HG03135 (cell line): ENCODE measurements around the gene ZNF710.
"Not testable (repeated sequence)": the region's sequence is repeated elsewhere in the genome, so short reads cannot be mapped to it uniquely, and the experiment has no call there.

Experiments used
- ATAC-seq: cut with Tn5 transposase; IDR thresholded peaks from one replicate; pipeline ENCODE4 v1.9.1; 2021; ENCODE audit warnings: mild to moderate bottlenecking, moderate library complexity; ENCODE audit not compliant: unreplicated experiment

The ZNF710 gene

DNA sequence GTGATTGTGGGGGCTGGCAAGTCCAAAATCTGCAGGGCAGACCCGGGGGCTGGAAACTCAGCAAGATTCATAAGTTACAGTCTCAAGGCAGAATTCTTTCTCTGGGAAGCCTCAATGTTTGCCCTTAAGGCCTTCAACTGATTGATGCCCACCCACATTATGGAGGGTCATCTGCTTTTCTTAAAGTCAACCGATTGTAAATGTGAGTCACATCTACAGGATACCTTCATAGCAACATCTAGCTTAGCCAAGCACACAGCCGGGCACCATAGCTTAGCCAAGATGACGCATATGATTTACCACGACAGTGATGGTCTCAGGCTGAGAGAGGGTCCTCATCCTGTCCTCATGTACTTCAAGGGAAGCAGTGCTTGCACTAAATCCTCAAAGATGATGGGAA, 57.7 kb downstream of the ZNF710 start:
- no peak for ATAC-seq

DNA sequence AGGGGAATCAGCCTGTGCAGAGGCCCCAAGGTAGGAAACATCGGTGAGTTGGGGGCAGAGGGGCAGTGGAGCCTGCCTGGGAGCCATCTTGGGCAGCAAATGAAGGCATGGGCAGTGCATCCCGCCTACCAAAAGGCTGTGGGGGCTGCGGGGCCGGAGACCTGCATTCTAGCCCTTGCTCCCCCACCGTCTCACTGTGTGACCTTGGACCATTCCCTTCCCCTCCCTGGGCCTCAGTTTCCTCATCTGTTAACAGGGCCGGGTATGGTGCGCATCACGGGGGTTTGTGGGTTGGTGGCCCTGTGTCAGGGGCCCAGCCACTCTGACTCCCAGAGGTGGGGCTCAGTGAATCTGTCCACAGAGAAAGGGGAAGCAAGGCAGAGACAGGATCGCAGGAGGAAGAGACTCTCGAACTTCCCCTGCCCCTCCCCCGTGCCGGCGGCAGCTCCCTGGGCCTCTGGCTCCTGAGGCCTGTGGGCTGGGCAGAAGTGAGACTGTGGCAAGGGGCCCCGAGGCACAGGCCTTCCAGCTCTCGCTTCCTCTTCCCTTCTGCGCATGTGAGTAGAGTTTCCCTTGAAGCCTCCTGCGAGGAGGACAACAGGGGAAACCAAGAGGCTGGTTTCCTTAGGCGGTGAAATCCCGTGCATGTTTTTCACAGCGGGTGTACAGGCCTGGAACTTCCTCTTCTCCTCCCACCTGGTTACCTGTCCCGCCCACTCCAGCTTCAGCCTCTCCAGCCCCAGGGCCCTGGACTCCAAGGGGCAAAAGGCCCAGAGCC, 58.3 kb downstream of the ZNF710 start:
- peak; percentile 86 for ATAC-seq

DNA sequence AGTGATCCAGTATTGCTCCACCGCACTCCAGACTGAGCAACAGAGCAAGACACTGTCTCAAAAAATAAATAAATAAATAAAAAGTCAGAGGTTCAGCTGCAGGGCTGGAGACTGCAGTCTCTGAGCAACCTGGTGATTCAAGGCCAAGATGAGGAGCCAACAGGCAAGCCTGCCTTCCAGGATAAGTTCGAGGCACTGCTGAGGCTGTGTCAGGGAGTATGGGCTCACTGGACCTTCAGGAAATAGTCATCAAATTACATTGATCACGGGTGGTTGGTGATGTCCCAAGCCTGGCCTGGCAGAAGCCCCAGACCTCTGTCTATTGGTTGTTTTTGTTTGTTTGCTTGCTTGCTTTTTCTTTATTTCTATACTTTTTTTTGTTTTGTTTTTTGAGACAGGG, 59.7 kb downstream of the ZNF710 start:
- no peak for ATAC-seq

DNA sequence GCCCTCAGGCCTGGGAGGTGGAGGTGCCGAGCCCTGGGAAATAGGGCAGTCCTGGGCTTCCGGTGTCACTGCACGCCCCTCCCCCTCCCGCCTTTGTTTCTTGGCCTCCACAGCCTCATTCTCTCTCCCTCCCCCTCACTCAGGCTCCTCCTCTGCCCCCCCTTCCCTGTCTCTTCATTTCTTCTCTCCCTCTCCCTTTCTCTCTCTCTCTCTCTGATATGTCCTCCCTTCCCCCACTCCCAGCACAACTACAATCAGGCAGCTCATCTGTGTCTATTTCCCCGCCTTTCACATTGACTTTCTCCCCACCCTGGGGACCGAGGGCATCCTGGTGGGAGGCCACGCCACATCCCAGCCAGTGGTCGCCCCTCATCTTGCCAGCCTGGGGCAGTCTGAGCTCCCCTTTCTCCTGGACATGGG, 60.9 kb downstream of the ZNF710 start:
- ATAC-seq: no peak

DNA sequence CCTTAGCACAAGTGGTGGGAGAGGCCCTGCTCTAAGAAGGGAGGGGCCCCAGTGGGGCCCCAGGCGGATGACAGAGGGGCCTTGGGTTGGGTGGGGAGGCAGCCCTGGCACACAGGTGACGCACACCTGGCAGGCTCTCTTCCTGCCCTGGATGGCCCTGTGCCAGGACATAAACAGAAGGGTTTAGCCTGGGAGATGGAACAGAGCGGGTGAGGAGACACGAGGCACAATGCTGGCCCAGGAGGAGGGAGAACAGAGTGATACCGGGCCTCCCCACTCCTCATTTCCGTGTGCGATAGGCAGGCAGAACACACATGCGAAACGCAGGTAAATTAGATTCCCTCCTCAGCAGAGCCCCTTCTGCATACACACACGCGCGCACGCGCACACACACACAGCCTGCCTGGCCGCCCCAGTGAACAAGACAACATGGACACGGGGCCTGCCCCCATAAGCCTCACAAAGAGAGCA, 61.4 kb downstream of the ZNF710 start:
- ATAC-seq: no peak

DNA sequence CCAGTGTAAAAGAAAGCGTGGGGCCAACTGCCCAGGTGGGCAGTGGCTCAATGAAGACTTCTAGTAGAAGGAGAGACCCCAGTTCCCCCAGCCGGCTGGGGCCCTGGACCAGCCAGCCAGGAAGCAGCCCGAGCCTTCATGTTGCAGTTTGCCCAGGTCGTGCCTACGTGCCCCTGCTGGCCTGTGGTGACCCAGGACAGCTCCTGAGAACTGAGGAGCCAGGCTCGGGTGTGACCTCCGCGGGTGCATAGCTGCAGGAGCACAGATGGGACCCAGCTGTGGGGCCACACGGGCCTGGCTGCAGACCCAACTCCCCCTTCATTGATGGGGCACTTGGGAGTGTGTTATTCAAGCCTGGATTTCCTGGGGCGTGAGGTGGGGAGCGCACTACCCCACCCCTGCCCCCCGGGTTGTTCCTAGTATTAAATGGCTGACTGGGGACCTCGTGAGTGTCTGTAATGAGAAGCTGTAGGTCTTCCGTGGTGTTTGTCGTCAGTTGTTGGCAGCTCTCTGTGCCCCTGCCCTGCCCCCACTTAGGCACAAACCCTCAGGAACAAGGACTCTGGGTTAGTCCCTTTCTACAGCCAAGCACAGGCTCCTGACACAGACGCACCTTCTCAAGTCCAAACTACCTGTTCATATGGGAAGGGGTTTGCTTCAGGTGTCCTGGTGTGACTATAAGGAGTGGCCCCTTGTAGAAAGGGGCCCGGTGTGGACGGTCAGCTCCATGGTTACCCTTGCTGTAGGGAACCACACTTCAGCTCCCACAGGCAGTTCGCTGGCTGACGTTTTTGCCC, 62.0 kb downstream of the ZNF710 start:
- no peak for ATAC-seq

DNA sequence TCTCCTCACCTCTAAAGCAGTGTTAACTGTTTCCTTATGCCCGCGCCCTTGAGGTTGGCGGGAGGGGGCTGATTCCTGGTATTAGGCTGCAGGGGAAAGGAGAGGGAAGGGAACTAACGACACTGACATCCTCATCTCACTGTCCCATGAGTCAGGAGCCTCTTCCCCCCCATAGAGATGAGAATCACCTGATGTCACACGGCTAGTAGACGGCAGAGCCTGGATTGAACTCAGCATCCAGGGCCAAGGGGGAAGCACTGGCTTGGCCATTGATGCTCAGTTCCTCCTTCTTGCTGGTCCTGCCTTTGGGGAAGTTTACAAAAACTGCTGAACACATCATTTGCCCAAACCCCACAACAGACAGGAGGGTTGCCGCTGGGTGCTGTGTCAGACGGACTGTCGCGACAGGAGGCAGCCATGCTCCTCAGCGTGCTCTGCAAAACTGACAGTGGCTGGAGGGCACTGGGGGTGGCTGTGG, 62.7 kb downstream of the ZNF710 start:
- ATAC-seq: no peak

DNA sequence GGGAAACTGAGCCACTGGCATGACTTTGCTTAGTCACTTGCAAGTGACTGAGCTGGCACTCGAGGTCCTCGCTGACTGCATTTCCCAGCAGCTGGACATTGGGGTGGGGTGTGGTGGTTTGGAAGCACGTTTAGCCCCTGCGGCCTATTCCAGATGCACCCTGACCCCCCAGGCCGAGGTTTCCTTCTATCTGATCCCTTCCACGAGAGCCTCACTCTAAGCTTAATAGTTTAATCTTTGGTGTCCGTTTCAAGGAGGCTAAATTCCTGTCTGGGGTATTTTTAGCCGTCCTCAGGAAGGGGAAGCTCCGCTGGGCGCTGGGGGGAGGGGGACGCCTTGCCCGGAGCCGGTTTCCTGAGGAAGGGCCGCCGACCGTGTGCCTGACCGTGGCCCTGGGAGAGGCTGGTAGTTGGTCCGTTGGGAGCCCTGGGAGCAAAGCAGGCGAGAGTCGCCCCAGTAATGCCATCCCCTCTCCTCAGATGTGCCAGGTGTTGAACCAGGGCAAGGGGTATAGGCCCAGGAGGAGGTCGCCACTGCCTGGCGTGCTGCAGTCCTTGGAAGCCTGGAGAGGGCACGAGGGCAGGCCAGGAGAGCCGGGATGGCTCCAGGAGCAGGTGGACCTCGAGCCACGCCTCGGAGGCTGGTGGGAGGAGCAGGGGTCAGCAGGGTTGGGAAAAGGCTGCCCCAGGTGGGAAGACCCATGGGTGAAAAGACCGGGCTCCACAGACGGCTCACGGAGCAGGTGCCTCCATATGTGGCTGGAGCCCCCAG, 64.0 kb downstream of the ZNF710 start:
- ATAC-seq: no peak

DNA sequence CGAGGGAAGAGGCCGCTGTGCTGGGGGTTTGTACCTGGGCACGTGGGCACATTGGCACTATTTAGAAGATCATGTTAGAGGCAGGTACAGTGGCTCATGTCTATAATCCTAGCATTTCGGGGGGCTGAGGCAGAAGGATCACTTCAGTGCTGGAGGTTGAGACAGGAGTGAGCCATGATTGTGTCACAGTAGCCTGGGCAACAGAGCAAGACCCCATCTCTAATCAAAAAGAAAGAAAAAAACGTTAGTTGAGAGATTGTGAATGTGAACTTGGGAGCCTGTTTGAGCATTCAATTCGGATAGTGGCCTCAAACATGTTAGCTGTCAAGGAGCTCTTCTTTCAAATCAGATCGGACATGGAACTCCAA, 64.5 kb downstream of the ZNF710 start:
- ATAC-seq: no peak

DNA sequence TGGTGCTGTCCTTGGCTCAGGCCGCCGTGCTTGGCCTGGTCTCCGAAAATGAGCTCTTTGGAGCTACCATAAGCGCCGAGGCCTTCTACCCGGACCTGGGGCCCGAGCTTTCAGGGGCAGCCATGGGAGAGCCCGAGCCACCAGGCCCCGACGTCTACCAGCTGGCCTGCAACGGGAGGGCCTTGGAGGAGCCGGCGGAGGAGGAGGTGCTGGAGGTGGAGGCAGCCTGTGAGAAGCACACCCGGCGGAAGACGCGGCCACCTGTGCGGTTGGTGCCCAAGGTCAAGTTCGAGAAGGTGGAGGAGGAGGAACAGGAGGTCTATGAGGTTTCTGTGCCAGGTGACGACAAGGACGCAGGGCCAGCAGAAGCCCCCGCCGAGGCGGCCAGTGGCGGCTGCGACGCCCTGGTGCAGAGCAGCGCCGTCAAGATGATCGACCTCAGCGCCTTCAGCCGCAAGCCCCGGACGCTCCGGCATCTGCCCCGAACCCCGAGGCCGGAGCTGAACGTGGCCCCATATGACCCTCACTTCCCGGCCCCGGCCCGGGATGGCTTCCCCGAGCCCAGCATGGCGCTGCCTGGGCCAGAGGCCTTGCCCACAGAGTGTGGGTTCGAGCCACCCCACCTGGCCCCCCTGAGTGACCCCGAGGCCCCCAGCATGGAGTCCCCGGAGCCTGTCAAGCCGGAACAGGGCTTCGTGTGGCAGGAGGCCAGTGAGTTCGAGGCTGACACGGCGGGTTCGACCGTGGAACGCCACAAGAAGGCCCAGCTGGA, 66.2 kb downstream of the ZNF710 start:
- ATAC-seq: no peak

DNA sequence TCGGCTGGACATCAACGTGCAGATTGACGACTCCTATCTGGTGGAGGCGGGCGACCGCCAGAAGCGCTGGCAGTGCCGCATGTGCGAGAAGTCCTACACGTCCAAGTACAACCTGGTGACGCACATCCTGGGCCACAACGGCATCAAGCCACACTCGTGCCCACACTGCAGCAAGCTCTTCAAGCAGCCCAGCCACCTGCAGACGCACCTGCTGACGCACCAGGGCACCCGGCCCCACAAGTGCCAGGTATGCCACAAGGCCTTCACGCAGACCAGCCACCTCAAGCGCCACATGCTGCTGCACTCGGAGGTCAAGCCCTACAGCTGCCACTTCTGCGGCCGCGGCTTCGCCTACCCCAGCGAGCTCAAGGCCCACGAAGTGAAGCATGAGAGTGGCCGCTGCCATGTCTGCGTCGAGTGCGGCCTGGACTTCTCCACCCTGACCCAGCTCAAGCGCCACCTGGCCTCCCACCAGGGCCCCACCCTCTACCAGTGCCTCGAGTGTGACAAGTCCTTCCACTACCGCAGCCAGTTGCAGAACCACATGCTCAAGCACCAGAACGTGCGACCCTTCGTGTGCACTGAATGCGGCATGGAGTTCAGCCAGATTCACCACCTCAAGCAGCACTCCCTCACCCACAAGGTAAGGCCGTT, 67.0 kb downstream of the ZNF710 start:
- ATAC-seq: no peak

DNA sequence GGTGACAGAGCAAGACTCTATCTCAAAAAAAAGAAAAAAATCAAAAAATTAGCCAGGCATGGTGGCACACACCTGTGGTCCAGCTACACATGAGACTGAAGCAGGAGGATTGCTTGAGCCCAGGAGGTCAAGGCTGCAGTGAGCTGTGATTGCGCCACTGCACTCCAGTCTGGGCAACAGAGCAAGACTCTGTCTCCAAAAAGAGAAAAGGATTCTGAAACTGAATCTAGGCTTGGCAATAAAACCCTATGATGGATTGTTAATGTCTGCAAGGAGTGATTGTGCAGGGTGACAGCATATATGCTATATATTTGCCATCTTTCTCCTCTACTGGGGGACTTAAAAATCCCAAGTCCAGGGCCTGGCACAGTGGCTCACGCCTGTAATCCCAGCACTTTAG, 69.5 kb downstream of the ZNF710 start:
- not testable (repeated sequence) for ATAC-seq

DNA sequence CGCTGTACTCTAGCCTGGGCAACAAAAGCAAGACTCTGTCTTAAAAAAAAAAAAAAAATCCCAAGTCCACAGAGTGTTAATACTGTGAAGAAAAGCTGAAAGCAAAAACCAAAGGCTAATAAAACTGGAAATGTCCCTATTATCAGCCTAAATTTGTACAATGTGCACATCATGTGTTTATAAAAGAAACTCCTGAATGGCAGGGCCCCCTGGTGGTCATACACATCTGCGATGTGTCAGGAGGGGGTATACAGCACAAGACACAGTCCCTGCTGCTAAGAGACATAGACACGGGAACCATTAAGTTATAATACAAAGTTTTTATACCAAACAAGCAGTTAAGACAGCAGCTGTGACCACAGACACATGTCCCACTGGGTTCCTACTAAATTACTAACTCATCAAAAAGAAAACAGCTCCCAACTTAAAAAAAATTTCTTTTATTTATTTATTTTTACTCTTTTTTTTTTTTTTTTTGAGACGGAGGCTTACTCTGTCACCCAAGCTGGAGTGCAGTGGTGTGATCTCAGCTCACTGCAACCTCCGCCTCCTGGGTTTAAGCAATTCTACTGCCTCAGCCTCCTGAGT, 70.2 kb downstream of the ZNF710 start:
- ATAC-seq: no peak

DNA sequence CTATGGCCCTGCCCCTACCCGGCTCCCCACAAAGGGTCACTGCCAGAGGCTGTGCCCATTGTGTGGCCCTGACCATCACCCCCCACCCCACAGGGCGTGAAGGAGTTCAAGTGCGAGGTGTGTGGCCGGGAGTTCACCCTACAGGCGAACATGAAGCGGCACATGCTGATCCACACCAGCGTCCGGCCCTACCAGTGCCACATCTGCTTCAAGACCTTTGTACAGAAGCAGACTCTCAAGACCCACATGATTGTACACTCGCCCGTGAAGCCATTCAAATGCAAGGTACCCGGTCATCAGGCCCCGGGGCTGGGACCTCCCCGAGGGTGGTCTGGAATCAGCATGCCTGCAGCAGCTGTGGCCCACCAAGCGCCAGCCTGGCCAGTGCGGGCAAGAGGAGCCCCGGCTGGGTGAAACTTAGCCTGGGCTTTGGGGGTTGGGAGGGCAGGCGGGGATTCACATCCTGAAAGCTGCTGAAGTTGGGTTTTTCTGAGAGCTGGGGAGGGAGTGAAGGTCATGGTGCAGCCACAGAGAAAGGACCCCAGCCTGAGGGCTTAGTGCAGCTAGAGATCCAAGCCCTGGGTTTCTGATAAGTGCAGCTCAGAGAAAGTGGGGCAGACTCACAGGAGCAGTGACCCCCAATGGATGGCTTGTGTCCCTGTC, 72.0 kb downstream of the ZNF710 start:
- no peak for ATAC-seq

DNA sequence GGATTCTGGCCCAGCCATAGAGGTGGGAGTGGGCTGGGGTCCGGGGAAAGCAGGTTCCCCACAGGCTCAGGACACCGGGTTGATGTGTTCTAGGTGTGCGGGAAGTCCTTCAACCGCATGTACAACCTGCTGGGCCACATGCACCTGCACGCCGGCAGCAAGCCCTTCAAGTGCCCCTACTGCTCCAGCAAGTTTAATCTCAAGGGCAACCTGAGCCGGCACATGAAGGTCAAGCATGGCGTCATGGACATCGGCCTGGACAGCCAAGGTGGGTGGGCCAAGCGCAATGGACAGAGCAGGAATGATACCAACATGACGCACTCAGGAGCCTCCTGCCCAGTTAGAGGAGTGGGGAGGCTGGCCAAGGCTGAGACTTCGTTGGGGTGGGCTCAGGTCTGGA, 72.9 kb downstream of the ZNF710 start:
- ATAC-seq: no peak

DNA sequence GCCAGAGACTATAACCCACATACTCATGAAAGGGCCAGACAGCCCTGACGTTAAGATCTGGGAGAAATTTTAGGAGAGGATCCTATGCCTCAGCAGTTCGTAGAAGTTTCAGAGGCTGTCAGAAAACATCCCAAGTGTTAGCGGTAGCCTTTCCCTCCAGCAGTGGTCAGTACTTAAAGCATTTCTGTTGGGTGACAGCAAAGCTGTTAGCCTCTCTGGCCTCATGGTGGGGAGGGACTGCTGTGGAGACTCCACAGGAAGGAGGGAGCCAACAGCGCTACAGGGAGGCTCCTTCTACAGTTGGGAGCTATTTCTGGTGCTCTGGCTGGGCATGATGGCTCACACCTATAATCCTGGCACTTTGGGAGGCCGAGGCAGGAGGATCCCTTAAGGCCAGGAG, 73.8 kb downstream of the ZNF710 start:
- no peak for ATAC-seq

DNA sequence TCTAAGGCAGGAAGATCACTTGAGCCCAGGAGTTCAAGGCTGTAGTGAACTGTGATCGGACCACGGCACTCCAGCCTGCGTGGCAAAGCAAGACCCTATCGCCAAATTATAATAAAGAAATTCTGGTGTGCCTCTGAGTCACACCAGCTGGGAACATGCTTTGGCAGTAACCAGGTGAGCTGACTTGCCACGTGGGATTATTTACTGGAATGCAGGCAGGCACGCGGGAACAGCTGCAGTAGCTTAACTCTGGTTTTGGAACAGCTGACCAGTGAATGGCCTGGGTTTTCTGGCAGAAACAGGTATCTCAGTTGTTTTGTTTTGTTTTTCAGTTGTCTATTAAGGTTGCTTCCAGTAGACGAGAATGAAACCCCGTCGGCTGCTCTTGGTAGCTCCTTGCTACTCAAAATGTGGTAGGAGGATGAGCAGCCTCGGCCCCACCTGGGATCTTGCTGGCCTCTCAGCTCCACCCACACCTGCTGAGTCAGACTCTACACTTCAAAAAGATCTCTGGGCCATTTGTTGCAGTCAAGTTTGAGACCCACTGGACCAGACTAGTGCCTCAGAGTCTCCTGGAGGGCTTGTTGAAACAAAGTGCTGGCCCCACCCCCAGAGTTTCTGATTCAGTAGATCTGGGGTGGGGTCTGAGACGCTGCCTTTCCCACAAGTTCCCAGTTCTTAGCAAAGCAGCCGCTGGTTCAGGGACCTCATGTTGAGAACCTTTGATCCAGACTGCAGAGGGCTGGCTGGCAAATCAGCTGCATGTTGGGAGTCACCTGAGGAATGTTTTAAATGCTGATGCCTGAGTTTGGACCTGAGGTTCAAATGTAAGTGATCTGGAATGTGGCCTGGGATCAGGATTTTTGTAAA, 74.5 kb downstream of the ZNF710 start:
- ATAC-seq: no peak

DNA sequence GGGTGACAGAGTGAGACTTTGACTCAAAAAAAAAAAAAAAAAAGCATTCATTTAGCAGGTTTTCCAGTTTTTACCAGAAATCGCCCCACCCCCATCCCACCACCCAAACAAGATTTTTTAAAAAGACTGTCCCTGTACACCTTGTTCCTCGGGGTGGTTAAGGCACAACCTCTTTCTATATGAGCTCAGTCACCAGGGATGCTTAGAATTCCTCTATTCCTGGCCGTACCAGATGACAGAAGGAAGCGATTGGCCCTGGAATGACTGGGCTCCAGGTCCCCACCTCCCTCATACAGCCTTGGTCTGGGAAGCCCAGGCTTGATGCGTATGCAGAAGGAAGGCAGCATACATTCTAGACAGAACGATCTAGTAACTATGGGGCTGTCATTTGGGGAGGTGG, 75.6 kb downstream of the ZNF710 start:
- ATAC-seq: no peak
